HG02981 (cell line): ENCODE results near the gene TMEM219.
A peak's percentile ranks its signal among the peaks of the same experiment; 100 is the strongest.

Experiments
- ATAC-seq: cut with Tn5 transposase; IDR thresholded peaks from one replicate; pipeline ENCODE4 v1.9.1; 2021; ENCODE audit warnings: mild to moderate bottlenecking, moderate library complexity; ENCODE audit not compliant: unreplicated experiment

Gene TMEM219

DNA sequence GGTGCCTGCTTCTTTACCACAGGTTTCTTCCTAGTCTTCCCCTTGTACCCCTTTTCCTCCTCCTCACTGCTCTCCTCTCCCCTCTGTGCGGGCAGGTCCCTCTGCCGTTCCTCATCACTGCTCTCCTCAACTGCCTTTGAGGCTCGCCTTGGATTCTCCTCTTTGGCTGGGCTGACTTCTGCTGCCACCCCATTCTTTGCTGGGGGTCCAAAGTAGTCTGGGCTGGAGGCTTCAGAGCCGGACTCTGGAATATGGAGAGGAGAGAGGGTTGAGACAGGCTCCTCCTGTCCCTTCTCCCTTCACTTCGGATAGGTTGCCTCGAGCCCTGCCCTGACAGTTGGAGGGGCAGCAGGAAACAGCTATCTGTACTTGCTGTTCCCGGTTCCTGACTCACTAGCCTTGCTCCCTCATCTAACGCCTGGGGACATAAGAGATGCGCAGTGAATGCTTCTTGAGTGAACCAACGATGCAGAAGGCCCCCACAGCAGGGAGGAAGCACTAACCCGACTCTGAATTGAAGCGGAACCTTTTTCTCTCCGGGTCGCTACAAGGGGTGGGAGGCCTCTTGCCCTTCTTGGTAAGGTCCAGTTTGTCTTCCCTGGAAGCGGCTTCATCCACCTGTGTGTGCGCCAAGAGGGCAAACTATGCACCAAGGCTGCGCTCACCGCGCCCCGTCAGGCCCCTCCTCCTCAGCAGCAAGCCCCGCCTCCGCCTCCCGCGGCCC lies 32.9 kb downstream of the TMEM219 start:
- ATAC-seq: no peak

- peak; percentile 32 for ATAC-seq
These were observed 33.5 kb downstream of the TMEM219 start, which contains the start of gene HIRIP3 for GRCh38 chr16:29995324-29995910. Gene HIRIP3, minus strand, starts transcription at chr16:29995617. Its CDS starts 12 bp downstream, at chr16:29995605.

GRCh38 chr16:29995911-29996765 lies 34.3 kb downstream of the TMEM219 start, which contains the start of gene INO80E:
Gene INO80E, plus strand, starts transcription at chr16:29996241. Its CDS starts 70 bp downstream, at chr16:29996311.
- peak; percentile 91 for ATAC-seq

DNA sequence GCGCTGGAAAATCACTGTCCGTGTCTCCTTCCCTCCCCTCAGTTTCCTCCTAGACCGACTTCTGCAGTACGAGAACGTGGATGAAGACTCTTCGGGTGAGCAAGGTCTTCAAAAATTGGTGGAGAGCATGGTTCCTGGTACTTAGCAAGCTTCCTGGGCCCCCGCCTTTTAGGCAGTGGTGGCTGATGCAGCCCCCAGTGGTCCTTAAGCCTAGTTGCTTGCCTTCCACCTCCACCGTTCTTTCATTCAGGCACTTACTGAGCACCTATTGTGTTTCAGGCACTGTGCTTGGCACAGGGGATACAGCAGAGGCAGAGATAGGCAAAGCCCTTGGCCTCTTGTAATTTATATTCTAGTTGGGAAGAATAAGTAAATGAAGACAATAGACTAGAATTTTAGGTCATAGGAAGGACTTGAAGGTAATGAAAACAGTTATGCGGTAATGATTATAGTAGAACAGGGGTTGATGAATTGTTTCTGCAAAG lies 34.9 kb downstream of the TMEM219 start:
- ATAC-seq: no peak

DNA sequence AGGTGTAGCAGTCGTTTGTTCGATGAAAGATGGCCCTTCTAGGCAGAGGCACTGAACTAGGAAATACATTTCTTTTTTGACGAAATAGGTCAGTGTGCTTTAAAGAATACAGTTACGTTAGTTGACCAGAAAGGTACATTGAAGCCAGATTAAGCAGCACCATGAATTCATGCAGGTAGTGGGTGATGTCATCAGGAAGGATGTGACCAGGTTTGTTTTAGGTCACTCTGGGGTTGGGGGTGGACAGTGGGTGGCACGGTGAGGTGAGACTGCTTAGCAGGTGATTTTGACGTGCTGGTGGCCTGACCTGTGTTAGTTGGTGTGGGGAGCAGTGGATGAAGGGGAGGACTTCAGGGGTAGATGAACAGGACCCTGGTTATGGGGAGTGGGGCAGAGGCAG lies 37.7 kb downstream of the TMEM219 start:
- ATAC-seq: no peak

DNA sequence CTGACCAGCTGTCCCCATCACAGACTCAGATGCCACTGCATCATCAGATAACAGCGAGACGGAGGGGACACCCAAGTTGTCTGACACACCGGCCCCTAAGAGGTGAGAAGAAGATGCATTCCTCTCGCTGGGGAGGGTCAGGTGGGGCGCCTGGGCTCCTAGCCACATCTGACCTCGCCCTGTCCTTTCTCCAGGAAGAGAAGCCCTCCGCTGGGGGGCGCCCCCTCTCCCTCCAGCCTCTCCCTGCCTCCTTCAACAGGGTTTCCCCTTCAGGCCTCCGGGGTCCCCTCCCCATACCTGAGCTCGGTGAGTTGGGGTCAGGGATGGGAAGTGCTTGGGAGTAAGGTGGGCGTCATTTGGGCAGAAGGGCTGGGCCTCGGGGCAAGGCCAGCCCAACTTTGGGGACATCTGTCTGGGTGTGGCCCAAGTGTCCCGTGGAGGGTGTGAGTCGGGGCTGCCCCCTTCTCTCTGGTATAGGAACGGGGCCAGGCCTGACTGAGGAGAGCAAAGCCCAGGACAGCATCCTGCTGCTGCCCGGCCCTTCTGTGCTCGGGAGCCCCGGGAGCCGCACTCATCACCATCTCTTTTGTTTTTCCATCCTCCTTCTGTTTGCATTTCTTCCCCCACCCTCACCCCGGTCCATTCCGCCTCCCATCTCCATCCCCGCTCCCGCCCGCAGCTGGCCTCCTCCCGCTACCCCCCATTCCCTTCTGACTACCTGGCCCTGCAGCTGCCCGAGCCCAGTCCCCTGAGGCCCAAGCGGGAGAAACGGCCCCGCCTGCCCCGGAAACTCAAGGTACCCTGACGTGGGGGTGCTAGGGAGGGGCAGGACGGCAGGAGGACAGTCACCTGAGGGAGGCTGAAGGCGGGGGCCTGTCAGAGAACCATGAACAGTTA lies 39.1 kb downstream of the TMEM219 start:
- no peak for ATAC-seq

GRCh38 chr16:30002614-30003346 lies 40.9 kb downstream of the TMEM219 start:
- no peak for ATAC-seq

- no peak for ATAC-seq
These were observed 42.0 kb downstream of the TMEM219 start for GRCh38 chr16:30003670-30004423.

- no peak for ATAC-seq
These were observed 42.5 kb downstream of the TMEM219 start for GRCh38 chr16:30004424-30004776.

GRCh38 chr16:30004811-30005242 lies 42.9 kb downstream of the TMEM219 start:
- ATAC-seq: no peak

DNA sequence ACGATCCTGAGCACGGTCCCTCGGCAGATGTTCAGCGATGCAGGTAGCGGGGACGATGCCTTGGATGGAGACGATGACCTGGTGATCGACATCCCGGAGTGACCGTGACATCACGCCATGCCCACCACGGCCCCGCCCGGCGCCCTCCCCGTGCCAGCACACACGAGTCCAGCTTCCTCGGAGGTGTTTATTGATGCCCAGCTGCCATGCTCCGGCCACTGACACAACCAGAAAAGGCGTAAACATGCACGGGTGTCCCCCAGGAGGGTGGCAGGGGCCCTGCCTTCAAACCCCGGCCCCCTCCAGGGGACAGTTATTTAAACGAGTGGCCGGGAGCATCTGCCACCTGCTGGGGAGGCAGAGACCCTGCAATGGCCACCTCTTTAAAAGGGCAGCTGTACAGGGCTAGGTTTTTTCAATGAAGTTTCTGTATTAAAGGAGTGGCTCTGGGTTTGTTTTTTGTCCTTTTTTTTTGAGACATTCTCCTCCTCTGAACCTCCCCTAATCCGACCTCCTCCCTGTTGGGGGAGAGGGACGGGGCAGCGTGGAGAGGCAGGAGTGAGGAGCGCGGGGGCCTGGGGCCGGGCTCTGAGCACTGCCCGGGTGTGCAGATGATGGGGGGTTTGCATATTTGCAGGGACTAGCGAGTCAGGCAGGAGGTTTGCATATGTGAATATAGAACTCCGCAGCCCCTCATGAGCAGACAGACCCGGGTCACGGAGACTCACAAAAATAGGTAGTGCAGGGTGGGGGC lies 43.6 kb downstream of the TMEM219 start:
- no peak for ATAC-seq

DNA sequence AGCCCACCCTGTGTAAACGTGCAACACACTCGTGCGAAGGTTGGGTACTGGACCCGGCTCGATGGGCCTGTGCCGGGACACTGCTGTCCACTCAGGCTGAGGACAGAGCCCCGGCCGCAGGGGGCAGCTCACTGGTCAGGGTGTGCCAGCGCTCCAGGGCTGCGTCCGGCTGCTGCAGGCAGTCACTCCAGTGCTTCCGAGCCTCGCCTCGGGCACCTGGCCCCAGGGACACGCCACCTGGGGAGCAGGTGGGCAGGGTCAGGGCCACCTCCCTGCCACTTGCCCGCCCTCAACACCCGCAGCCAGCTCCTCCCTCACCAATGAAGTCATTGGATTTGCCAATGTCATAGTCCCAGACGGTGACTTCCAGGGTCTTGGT lies 44.2 kb downstream of the TMEM219 start:
- ATAC-seq: no peak

DNA sequence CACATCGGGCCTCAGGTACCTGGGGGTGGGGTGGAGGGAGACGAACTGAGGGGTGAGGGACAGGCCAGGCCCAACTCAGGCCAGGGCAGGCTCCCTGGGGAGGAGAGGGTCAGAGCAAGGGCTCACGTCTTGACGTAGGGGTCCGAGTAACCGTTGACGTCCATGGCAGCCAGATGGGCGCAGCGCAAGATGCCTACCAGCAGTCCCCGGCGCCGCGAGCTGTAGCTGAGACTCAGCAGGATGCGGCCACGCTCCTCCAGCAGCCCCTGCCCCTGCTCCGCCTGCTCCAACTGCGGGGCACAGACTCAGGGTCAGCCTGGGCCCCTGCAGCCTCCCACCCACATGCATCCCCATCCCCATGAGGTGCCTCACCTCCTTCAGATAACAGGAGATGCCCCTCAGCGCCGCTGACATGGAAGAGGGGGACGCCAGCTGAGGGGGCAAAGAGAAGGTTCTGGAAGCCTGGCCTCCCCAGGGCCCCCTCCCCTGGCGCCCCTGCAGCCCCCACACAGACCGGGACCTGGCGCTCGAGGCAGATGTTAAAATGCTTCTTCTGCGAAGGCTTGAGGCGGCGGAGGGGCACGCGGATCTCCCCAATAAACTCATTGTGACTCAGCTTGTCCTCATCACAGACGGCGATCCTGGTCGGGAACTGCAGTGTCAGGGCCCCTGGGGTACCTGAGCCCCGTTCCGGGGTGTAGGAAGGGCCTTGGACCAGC lies 44.9 kb downstream of the TMEM219 start:
- ATAC-seq: no peak

GRCh38 chr16:30007378-30007895 lies 45.6 kb downstream of the TMEM219 start:
- no peak for ATAC-seq

- no peak for ATAC-seq
These were observed 47.4 kb downstream of the TMEM219 start for GRCh38 chr16:30009085-30009862.

- no peak for ATAC-seq
These were observed 48.3 kb downstream of the TMEM219 start for GRCh38 chr16:30009990-30010843.
